K562 (cell line): Measurements from ENCODE around the gene SYT1. TPM values are rescaled to one million over a fixed set of nuclear protein-coding genes. Genes with fewer than 3 reads are reported as not detected.

Experiments
- ATAC-seq: fragments of 200-7000 bp; cut with Tn5 transposase; 3 replicates; pipeline ENCODE4 v1.9.1; 2020; ENCODE audit warnings: moderate library complexity
- BruUV-seq: library from RNA; stranded (reverse); fragments of 400-500 nt; replicated peaks from 2 replicates; lab custom pipeline; 2021; lab: Mats Ljungman, UMichigan
- CTCF ChIA-PET: fragments of 300-600 bp; formaldehyde crosslinking; extraction: SDS; loops from one replicate; lab custom pipeline; 2021; ENCODE audit warnings: low intra/inter-chr PET ratio; lab: Yijun Ruan, JAX
- POLR2A ChIA-PET: fragments of 300-600, 350-650 bp; sonication (Branson Sonifier 250); formaldehyde crosslinking; extraction: SDS; loops from one replicate; lab custom pipeline; 2021; ENCODE audit warnings: antibody characterized with exemption, inconsistent platforms; lab: Yijun Ruan, JAX
- DNase-seq, 4 experiments: peaks; one replicate each; pipeline versions ENCODE4 v3.0.0 to v3.0.0-alpha.2; 2011 to 2018; ENCODE audit warnings: low spot score in 3 of 4, mixed read lengths in 3 of 4; ENCODE audit errors: extremely low read depth in 1 of 4
- FAIRE-seq: peaks from 2 replicates; lab custom pipeline; 2011; peaks lifted over from hg19 to GRCh38; lab: Jason Lieb, UNC
- H2AFZ ChIP-seq: 2 replicates; pipeline ENCODE4 v1.6.0; 2011; ENCODE audit warnings: low read depth, low read length, control low read depth, inconsistent platforms
- H3K27ac ChIP-seq: fragments of 200-600 bp; 3 replicates; pipeline ENCODE4 v1.8.0; 2011; ENCODE audit warnings: low read depth, mild to moderate bottlenecking, control low read depth, inconsistent platforms, low read length, moderate library complexity, mixed read lengths; ENCODE audit errors: extremely low read depth
- H3K27me3 ChIP-seq, 2 experiments: fragments of 300-600 bp in 1 of 2; 2 replicates in 1 of 2; 3 replicates in 1 of 2; pipeline versions ENCODE4 v1.6.0 to v1.8.0; 2011; ENCODE audit warnings: inconsistent platforms in 2 of 2, low read length in 2 of 2, mild to moderate bottlenecking in 1 of 2, mixed read lengths in 1 of 2, moderate library complexity in 1 of 2; ENCODE audit not compliant: control insufficient read depth in 2 of 2, insufficient read depth in 2 of 2
- H3K36me3 ChIP-seq: fragments of 300-600 bp; 3 replicates; pipeline ENCODE4 v1.8.0; 2011; ENCODE audit warnings: mild to moderate bottlenecking, low read length, inconsistent platforms; ENCODE audit not compliant: control insufficient read depth, insufficient read depth
- H3K4me1 ChIP-seq, 2 experiments: fragments of 200-600 bp in 1 of 2; replicated peaks in 1 of 2; 2 replicates in 1 of 2; 3 replicates in 1 of 2; pipeline versions ENCODE4 v1.5.1 to v1.8.0; 2011; ENCODE audit warnings: inconsistent platforms in 2 of 2, low read length in 2 of 2, mild to moderate bottlenecking in 1 of 2, mixed read lengths in 1 of 2, moderate library complexity in 1 of 2; ENCODE audit not compliant: control insufficient read depth in 2 of 2, insufficient read depth in 2 of 2
- H3K4me2 ChIP-seq: 2 replicates; pipeline ENCODE4 v1.6.1; 2011; ENCODE audit warnings: low read length, control low read depth, inconsistent platforms, mixed read lengths; ENCODE audit not compliant: insufficient read depth
- H3K4me3 ChIP-seq: fragments of 200-600 bp; sonication (generic), shearing (Covaris generic); 2 replicates; pipeline ENCODE4 v1.5.1; 2016; ENCODE audit warnings: control low read depth, inconsistent platforms
- H3K79me2 ChIP-seq: fragments of 200-600 bp; 3 replicates; pipeline ENCODE4 v1.8.0; 2011; ENCODE audit warnings: low read length, inconsistent platforms; ENCODE audit not compliant: control insufficient read depth, insufficient read depth
- H3K9ac ChIP-seq, 2 experiments: 2 replicates each; pipeline versions ENCODE4 v1.6.0 to v1.6.1; 2011; ENCODE audit warnings: low read depth in 2 of 2, low read length in 2 of 2, control low read depth in 1 of 2, inconsistent platforms in 1 of 2, mild to moderate bottlenecking in 1 of 2, mixed read lengths in 1 of 2; ENCODE audit not compliant: insufficient read depth in 1 of 2
- H3K9me1 ChIP-seq: one replicate; pipeline ENCODE4 v1.6.0; 2011; ENCODE audit warnings: inconsistent platforms, mild to moderate bottlenecking, low read length, moderate library complexity; ENCODE audit not compliant: control insufficient read depth, insufficient read depth
- H3K9me3 ChIP-seq: replicated peaks from 2 replicates; pipeline ENCODE4 v1.5.1; 2011; ENCODE audit warnings: low read depth, low read length, inconsistent platforms; ENCODE audit not compliant: control insufficient read depth, insufficient read depth
- H4K20me1 ChIP-seq: replicated peaks from 2 replicates; pipeline ENCODE4 v1.6.1; 2011; ENCODE audit warnings: low read length, inconsistent platforms, mixed read lengths; ENCODE audit not compliant: control insufficient read depth, insufficient read depth
- BACH1 ChIP-seq: fragments of 200-800 bp; sonication (Bioruptor generic); IDR thresholded peaks from 2 replicates; pipeline ENCODE4 v1.6.1; 2016; ENCODE audit warnings: missing genetic modification characterization, missing compliant biosample characterization
- BCOR ChIP-seq: fragments of 450-650 bp; IDR thresholded peaks from 2 replicates; pipeline ENCODE4 v1.6.1; 2016
- KDM1A ChIP-seq, 2 experiments: fragments of 450-650 bp; IDR thresholded peaks; 2 replicates each; pipeline ENCODE4 v1.6.1; 2016; ENCODE audit warnings: mild to moderate bottlenecking in 2 of 2
- OTX1 ChIP-seq: fragments of 450-650 bp; formaldehyde crosslinking; IDR thresholded peaks from 2 replicates; pipeline ENCODE4 v1.4.0; 2022; ENCODE audit warnings: mild to moderate bottlenecking
- POLR2AphosphoS2 ChIP-seq: IDR thresholded peaks from 2 replicates; pipeline ENCODE4 v1.6.1; 2012; ENCODE audit warnings: low read length, improper control_type of control experiment
- RAD51 ChIP-seq: fragments of 450-650 bp; IDR thresholded peaks from 2 replicates; pipeline ENCODE4 v1.7.1; 2016; ENCODE audit warnings: low read depth, mild to moderate bottlenecking, borderline replicate concordance
- U2AF1 ChIP-seq: fragments of 200-400 bp; formaldehyde crosslinking; optimal IDR thresholded peaks from 2 replicates; pipeline ENCODE3; 2017; ENCODE audit warnings: mild to moderate bottlenecking, low read depth, low read length, moderate library complexity
- ZNF12 ChIP-seq: sonication (generic); formaldehyde crosslinking; IDR thresholded peaks from 2 replicates; pipeline ENCODE4 v1.4.0; 2020; ENCODE audit warnings: mild to moderate bottlenecking, missing genetic modification reagents
- ZNF398 ChIP-seq: fragments of 250-450 bp; sonication (Bioruptor Pico); IDR thresholded peaks from 2 replicates; pipeline ENCODE4 v1.8.0; 2021; ENCODE audit warnings: moderate library complexity, mild to moderate bottlenecking, inconsistent platforms
- WGBS: fragments of 100-300 bp; shearing (Covaris generic); methylation state at CpG from one replicate; pipeline ENCODE4 v1.1.6; 2016; ENCODE audit warnings: low coverage, mixed read lengths; ENCODE audit not compliant: insufficient coverage; ENCODE audit errors: missing lambda C conversion rate; 5-methylcytosine and 5-hydroxymethylcytosine counted together
- in situ Hi-C: fragments of 300-500 bp; cut with MboI; formaldehyde crosslinking; loops from 4 replicates; pipeline ENCODE4 v1.15.0; 2018; ENCODE audit warnings: inconsistent platforms, mixed read lengths
- intact Hi-C: fragments of 100-400 bp; cut with micrococcal nuclease; formaldehyde crosslinking; loops from 2 replicates; pipeline ENCODE4 v1.14.2; 2022
- polyA plus RNA-seq, 8 experiments: library from polyadenylated mRNA; depleted of rRNA in 4 of 8; stranded (reverse) in 5 of 8; unstranded in 3 of 8; fragments of >200 nt; fragmentation: Nextera tagmentation in 2 of 8; fragmentation: Illumina TruSeq in 1 of 8; extraction: Ambion mirVana in 2 of 8; extraction: Trizol in 1 of 8; gene quantifications; 2 replicates each; pipeline versions ENCODE4 v1.2.1 to v1.2.3, GENCODE V29; 2011 to 2014; ENCODE audit warnings: inconsistent platforms in 1 of 8, missing spikeins in 1 of 8
- total RNA-seq, 7 experiments: library from RNA; depleted of rRNA in 6 of 7; stranded (reverse); fragments of >200 nt in 6 of 7; fragmentation: Illumina TruSeq in 2 of 7; extraction: Trizol in 2 of 7; gene quantifications; 2 replicates each; pipeline versions ENCODE4 v1.2.1 to v1.2.3, GENCODE V29; 2011 to 2021; ENCODE audit warnings: low replicate concordance in 1 of 7

SYT1 gene
- total and polyA plus RNA-seq, 9 of the 15 experiments (the other 6 are each of a cell fraction or from before 2014, with no cell fraction given), result 0.03 to 0.13 (median 0.07) TPM; not detected in 4

- intact Hi-C loops (no loop called here), in situ Hi-C loops (no loop called here)
- no peak for ATAC-seq
- TF ChIP-seq RAD51 (no peak), OTX1 (CRISPR knock-in tag) (no peak), KDM1A (IDR thresholded peaks at IDR 0.05) (no peak), BCOR (no peak), ZNF398 (CRISPR knock-in tag) (no peak), U2AF1 (no peak), BACH1 (tag) (no peak), ZNF12 (CRISPR knock-in tag) (no peak), POLR2AphosphoS2 (no peak)
- no peak overlapping the region for H3K4me2 ChIP-seq
- WGBS, result 7% methylated on average over 3 of the region's 3 CpGs
- H3K9me1 ChIP-seq, result no peaks in the 10 kb centered on the region
- no peaks in the 10 kb centered on the region for H4K20me1 ChIP-seq
- H3K27me3 ChIP-seq, result no peaks in the 10 kb centered on the region
- ChIA-PET CTCF (no interaction called here), POLR2A (no interaction called here)
- no peak overlapping the region for H3K4me3 ChIP-seq
- FAIRE-seq, result no peak
- BruUV-seq, result no TSS peak
- DNase-seq, result no peak
- H3K36me3 ChIP-seq, result no peaks in the 10 kb centered on the region
- no peaks in the 10 kb centered on the region for H3K4me1 ChIP-seq
- no peaks in the 10 kb centered on the region for H3K9me3 ChIP-seq
- H2AFZ ChIP-seq, result no peak overlapping the region
- H3K9ac ChIP-seq, result no peak overlapping the region
- no peak overlapping the region for H3K27ac ChIP-seq
- no peaks in the 10 kb centered on the region for H3K79me2 ChIP-seq
Measured at GRCh38 chr12:79291711-79292110, 427.1 kb downstream of the SYT1 start.
